Measurements from ENCODE around the gene TBP. TPM values are rescaled to one million over a fixed set of nuclear protein-coding genes. Genes with fewer than 3 reads are reported as not detected.

TBP gene
- total and polyA plus RNA-seq, 2 of the 13 experiments (the other 11 are each of a cell fraction or from before 2014, with no cell fraction given) = 21.7 to 28.1 TPM

DNA sequence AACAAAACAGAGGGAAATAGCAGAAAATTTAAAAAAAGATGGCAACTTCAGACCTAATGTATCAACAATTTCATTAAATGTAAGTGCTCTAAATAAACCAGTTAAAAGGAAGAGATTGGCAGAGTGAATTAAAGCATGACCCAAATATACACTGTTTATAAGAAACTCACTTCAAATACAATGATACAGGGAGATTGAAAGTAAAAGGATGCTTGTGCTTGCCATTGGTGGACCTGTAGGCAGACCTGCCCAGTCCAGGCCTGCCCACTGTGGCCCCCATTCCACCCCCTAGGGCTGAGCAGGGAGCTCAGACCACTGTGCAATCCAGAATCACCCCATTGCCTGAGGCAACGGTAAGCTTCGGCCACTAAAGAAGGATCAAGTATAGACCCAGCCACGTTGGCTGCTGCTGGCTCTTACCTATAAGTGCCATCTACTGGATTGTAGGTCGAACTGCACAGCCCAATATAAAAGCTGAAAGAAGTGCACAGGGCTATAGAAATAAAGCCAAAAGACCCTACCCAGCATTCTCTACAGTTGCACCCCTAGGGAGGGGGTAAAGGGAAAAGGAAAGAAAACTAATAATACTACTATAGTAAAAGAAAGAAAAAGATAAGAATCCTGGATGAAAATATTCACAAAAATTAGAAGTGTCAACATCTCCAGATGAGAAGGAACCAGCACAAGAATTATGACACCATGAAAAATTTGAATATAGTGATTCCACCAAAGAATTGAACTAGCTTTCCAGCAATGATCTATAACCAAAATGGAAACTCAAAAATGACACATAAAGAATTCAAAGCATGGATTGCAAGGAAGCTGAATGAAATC lies 37.2 kb upstream of the TBP start (continued):
- TF ChIP-seq ZNF703 (CRISPR knock-in tag; IDR thresholded peaks at IDR 0.05; ENCODE audit: borderline replicate concordance) (no peak), RARG (CRISPR knock-in tag; IDR thresholded peaks at IDR 0.05; ENCODE audit: low read depth) (no peak), ZNF274 (CRISPR knock-in tag; IDR thresholded peaks at IDR 0.05) (no peak), EED (CRISPR knock-in tag; IDR thresholded peaks at IDR 0.05) (no peak), KMT2B (CRISPR knock-in tag; IDR thresholded peaks at IDR 0.05) (no peak)
- TF ChIP-seq, protein P1, sequence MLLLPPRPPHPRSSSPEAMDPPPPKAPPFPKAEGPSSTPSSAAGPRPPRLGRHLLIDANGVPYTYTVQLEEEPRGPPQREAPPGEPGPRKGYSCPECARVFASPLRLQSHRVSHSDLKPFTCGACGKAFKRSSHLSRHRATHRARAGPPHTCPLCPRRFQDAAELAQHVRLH (CRISPR knock-in tag; IDR thresholded peaks at IDR 0.05; ENCODE audit: borderline replicate concordance, low read depth) = no peak
- TF ChIP-seq, protein P2, sequence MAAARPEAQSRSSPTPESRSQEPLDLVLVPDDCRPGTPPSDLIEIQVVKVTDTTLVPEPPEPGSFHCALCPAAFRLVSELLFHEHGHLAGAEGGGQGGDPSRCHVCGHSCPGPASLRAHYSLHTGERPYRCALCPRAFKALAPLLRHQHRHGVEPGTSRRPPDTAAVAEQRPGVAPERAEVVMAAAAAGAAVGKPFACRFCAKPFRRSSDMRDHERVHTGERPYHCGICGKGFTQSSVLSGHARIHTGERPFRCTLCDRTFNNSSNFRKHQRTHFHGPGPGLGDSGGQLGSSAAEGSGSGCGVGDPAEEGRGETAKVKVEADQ (CRISPR knock-in tag; IDR thresholded peaks at IDR 0.05; ENCODE audit: borderline replicate concordance) = 0 out of 2 replicates have a peak, but pooled peaks have one; percentile 33
- TF ChIP-seq, protein P3, sequence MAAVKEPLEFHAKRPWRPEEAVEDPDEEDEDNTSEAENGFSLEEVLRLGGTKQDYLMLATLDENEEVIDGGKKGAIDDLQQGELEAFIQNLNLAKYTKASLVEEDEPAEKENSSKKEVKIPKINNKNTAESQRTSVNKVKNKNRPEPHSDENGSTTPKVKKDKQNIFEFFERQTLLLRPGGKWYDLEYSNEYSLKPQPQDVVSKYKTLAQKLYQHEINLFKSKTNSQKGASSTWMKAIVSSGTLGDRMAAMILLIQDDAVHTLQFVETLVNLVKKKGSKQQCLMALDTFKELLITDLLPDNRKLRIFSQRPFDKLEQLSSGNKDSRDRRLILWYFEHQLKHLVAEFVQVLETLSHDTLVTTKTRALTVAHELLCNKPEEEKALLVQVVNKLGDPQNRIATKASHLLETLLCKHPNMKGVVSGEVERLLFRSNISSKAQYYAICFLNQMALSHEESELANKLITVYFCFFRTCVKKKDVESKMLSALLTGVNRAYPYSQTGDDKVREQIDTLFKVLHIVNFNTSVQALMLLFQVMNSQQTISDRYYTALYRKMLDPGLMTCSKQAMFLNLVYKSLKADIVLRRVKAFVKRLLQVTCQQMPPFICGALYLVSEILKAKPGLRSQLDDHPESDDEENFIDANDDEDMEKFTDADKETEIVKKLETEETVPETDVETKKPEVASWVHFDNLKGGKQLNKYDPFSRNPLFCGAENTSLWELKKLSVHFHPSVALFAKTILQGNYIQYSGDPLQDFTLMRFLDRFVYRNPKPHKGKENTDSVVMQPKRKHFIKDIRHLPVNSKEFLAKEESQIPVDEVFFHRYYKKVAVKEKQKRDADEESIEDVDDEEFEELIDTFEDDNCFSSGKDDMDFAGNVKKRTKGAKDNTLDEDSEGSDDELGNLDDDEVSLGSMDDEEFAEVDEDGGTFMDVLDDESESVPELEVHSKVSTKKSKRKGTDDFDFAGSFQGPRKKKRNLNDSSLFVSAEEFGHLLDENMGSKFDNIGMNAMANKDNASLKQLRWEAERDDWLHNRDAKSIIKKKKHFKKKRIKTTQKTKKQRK (IDR thresholded peaks at IDR 0.05; ENCODE audit: low read length) = no peak
- TF ChIP-seq, protein P4, sequence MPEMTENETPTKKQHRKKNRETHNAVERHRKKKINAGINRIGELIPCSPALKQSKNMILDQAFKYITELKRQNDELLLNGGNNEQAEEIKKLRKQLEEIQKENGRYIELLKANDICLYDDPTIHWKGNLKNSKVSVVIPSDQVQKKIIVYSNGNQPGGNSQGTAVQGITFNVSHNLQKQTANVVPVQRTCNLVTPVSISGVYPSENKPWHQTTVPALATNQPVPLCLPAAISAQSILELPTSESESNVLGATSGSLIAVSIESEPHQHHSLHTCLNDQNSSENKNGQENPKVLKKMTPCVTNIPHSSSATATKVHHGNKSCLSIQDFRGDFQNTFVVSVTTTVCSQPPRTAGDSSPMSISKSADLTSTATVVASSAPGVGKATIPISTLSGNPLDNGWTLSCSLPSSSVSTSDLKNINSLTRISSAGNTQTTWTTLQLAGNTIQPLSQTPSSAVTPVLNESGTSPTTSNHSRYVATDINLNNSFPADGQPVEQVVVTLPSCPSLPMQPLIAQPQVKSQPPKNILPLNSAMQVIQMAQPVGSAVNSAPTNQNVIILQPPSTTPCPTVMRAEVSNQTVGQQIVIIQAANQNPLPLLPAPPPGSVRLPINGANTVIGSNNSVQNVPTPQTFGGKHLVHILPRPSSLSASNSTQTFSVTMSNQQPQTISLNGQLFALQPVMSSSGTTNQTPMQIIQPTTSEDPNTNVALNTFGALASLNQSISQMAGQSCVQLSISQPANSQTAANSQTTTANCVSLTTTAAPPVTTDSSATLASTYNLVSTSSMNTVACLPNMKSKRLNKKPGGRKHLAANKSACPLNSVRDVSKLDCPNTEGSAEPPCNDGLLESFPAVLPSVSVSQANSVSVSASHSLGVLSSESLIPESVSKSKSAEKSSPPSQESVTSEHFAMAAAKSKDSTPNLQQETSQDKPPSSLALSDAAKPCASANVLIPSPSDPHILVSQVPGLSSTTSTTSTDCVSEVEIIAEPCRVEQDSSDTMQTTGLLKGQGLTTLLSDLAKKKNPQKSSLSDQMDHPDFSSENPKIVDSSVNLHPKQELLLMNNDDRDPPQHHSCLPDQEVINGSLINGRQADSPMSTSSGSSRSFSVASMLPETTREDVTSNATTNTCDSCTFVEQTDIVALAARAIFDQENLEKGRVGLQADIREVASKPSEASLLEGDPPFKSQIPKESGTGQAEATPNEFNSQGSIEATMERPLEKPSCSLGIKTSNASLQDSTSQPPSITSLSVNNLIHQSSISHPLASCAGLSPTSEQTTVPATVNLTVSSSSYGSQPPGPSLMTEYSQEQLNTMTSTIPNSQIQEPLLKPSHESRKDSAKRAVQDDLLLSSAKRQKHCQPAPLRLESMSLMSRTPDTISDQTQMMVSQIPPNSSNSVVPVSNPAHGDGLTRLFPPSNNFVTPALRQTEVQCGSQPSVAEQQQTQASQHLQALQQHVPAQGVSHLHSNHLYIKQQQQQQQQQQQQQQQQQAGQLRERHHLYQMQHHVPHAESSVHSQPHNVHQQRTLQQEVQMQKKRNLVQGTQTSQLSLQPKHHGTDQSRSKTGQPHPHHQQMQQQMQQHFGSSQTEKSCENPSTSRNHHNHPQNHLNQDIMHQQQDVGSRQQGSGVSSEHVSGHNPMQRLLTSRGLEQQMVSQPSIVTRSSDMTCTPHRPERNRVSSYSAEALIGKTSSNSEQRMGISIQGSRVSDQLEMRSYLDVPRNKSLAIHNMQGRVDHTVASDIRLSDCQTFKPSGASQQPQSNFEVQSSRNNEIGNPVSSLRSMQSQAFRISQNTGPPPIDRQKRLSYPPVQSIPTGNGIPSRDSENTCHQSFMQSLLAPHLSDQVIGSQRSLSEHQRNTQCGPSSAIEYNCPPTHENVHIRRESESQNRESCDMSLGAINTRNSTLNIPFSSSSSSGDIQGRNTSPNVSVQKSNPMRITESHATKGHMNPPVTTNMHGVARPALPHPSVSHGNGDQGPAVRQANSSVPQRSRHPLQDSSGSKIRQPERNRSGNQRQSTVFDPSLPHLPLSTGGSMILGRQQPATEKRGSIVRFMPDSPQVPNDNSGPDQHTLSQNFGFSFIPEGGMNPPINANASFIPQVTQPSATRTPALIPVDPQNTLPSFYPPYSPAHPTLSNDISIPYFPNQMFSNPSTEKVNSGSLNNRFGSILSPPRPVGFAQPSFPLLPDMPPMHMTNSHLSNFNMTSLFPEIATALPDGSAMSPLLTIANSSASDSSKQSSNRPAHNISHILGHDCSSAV (CRISPR knock-in tag; IDR thresholded peaks at IDR 0.05; ENCODE audit: borderline replicate concordance) = no peak

Measured in HepG2 (cell line).